Muscle of leg (tissue), 11 donors: Measurements from ENCODE around the gene PNKD. TPM values are rescaled to one million over a fixed set of nuclear protein-coding genes. Genes with fewer than 3 reads are reported as not detected.
A peak's percentile ranks its signal among the peaks of the same experiment; 100 is the strongest.

ENCODE experiments used
- DNase-seq: peaks from one replicate; pipeline ENCODE4 v3.0.0; 2013
- H3K27ac ChIP-seq: one replicate; pipeline ENCODE4 v1.5.1; 2013; ENCODE audit warnings: mild to moderate bottlenecking, low read length, control low read depth
- H3K27me3 ChIP-seq: one replicate; pipeline ENCODE4 v1.6.1; 2013; ENCODE audit warnings: low read length; ENCODE audit not compliant: control insufficient read depth, insufficient read depth
- H3K36me3 ChIP-seq: one replicate; pipeline ENCODE4 v1.6.1; 2013; ENCODE audit warnings: low read length; ENCODE audit not compliant: control insufficient read depth, insufficient read depth
- H3K4me1 ChIP-seq: one replicate; pipeline ENCODE4 v1.6.1; 2013; ENCODE audit warnings: low read length; ENCODE audit not compliant: control insufficient read depth, insufficient read depth
- H3K4me3 ChIP-seq: one replicate; pipeline ENCODE4 v1.5.1; 2013; ENCODE audit warnings: low read length, control low read depth
- H3K9me3 ChIP-seq: replicated peaks from 2 replicates; pipeline ENCODE4 v1.6.1; 2013; ENCODE audit warnings: low read depth, low read length; ENCODE audit not compliant: control insufficient read depth
- WGBS: methylation state at CpG from one replicate; pipeline ENCODE4 v1.1.5; 2013; ENCODE audit warnings: missing lambda C conversion rate; ENCODE audit not compliant: insufficient coverage; 5-methylcytosine and 5-hydroxymethylcytosine counted together
- polyA plus RNA-seq, 8 donors: library from polyadenylated mRNA; unstranded; fragments of 120-200 nt; gene quantifications; one replicate each; pipeline versions ENCODE4 v1.2.1 to v1.2.3, GENCODE V29; 2013; ENCODE audit warnings: inconsistent platforms in 1 of 8, low replicate concordance in 1 of 8; ENCODE audit not compliant: insufficient read length in 8 of 8, insufficient read depth in 1 of 8
- total RNA-seq: library from RNA; stranded (reverse); fragments of 120-200 nt; gene quantifications from one replicate; pipeline ENCODE4 v1.2.4, GENCODE V29; 2013

Gene PNKD
- total and polyA plus RNA-seq, 9 donors = 46.4 to 61.8 (median 50.7) TPM

DNA sequence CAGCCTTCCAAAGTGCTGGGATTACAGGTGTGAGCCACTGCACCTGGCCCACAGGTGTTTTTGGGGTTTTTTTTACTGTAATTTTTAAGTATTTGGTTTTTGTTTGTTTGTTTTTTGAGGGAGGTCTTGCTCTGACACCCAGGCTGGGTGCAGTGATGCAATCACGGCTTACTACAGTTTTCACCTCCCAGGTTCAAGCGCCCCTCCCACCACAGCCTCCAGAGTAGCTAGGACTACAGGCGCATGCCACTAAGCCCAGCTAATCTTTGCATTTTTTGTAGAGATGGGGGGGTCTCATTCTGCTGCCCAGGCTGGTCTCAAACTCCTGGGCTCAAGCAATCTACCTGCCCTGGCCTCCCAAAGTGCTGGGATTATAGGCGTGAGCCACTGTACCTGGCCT, 104.5 kb downstream of the PNKD start:
- Histone ChIP-seq H3K27ac (no peak overlapping the region), H3K36me3 (no peaks in the 10 kb centered on the region), H3K4me1 (peaks cover 2% of the 10 kb centered on the region), H3K9me3 (no peaks in the 10 kb centered on the region), H3K4me3 (no peak overlapping the region), H3K27me3 (no peaks in the 10 kb centered on the region)
- DNase-seq = no peak
- WGBS = 22% methylated on average over 1 of the region's 4 CpGs

DNA sequence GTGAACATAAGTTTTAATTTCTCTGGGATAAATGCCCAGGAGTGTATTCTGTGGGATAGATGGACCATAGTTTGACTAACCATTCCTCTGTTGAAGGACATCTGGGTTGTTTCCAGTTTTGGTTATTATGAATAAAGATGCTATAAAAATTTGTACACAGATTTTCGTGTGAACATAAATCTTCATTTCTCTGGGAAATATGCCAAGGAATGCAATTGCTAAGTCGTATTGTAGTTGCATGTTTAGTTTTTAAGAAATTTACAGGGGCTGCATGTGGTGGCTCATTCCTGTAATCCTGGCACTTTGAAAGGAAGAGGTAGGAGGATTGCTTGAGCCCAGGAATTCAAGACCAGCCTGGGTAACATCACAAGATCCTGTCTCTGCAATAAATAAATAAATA, 104.9 kb downstream of the PNKD start:
- no peaks in the 10 kb centered on the region for H3K9me3 ChIP-seq
- DNase-seq = no peak
- H3K36me3 ChIP-seq = no peaks in the 10 kb centered on the region
- 18% methylated on average over 2 of the region's 2 CpGs for WGBS
- H3K27me3 ChIP-seq = no peaks in the 10 kb centered on the region
- no peak overlapping the region for H3K4me3 ChIP-seq
- peaks cover 2% of the 10 kb centered on the region for H3K4me1 ChIP-seq
- H3K27ac ChIP-seq = no peak overlapping the region

DNA sequence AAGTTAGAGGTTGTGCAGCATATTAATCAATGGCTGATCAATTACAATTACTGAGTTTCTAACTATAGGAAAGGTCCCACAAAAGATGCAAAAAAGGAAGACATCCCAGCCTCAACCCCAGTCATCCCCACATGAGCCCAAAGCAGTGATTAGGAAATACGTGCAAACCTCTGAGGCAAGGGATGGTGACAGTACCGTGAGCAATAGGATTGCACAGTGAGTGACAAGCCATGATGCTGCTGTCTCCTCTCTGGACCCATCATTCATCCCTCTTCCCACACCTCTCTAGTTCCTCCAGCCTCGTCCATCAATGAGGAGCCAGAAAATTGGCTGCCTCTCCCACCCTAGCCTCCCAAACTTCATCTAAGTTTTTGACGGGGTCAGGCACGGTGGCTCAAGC, 107.7 kb downstream of the PNKD start:
- DNase-seq = no peak
- Histone ChIP-seq H3K4me1 (no peaks in the 10 kb centered on the region), H3K27me3 (peaks cover 2% of the 10 kb centered on the region), H3K4me3 (no peak overlapping the region), H3K27ac (no peak overlapping the region), H3K9me3 (no peaks in the 10 kb centered on the region), H3K36me3 (no peaks in the 10 kb centered on the region)
- WGBS = 79% methylated on average over 5 of the region's 5 CpGs

DNA sequence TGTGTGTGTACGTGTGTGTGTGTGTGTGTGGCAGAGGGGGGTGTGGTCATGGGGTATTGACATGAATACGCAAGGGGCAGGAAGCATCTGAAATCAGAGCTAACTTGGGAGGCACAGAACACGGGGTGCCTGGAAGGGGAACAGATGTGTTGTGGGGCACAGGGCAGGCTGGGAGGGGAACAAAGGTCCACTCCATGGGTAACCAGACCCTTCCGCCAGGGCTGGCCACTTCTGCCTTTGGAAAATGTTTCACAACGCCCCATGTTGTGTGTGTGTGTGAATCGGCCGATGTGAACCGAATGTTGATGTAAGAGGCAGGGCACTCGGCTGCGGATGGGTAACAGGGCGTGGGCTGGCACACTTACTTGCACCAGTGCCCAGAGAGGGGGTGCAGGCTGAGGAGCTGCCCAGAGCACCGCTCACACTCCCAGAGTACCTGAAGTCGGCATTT, 111.6 kb downstream of the PNKD start, which contains the start of gene SLC11A1:
Gene SLC11A1 (plus strand): TSS at position 358 of the 451 bp plus-strand sequence. CDS start 96 bp downstream, outside the sequence.
- no peak within 1 kb of the TSS for H3K27ac ChIP-seq

DNA sequence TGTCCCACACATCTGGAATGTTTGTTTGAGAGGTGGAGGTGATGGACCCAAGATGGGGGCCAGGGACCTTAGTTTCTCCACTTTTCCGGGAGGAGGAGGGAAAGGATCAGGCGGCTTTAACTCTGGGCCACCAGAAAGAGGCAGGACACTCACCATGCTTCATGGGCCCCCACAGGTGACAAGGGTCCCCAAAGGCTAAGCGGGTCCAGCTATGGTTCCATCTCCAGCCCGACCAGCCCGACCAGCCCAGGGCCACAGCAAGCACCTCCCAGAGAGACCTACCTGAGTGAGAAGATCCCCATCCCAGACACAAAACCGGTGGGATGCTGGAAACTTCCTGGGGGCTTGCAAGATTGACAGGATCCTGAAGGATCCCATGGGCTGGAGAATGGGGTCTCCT, 112.5 kb downstream of the PNKD start:
- Histone ChIP-seq H3K4me3 (no peak overlapping the region), H3K4me1 (peaks cover 8% of the 10 kb centered on the region)
- 87% methylated on average over 3 of the region's 6 CpGs for WGBS

More for the DNA sequence above, 111.6 kb downstream of the PNKD start, which contains the start of gene SLC11A1:
- peaks cover under 1% of the 10 kb centered on the region for H3K4me1 ChIP-seq
- DNase-seq = peak; percentile 60
- no peaks in the 10 kb centered on the region for H3K36me3 ChIP-seq
- peaks cover 4% of the 10 kb centered on the region for H3K27me3 ChIP-seq
- 76% methylated on average over 13 of the region's 13 CpGs for WGBS
- H3K9me3 ChIP-seq = no peaks in the 10 kb centered on the region
- no peak within 1 kb of the TSS for H3K4me3 ChIP-seq

DNA sequence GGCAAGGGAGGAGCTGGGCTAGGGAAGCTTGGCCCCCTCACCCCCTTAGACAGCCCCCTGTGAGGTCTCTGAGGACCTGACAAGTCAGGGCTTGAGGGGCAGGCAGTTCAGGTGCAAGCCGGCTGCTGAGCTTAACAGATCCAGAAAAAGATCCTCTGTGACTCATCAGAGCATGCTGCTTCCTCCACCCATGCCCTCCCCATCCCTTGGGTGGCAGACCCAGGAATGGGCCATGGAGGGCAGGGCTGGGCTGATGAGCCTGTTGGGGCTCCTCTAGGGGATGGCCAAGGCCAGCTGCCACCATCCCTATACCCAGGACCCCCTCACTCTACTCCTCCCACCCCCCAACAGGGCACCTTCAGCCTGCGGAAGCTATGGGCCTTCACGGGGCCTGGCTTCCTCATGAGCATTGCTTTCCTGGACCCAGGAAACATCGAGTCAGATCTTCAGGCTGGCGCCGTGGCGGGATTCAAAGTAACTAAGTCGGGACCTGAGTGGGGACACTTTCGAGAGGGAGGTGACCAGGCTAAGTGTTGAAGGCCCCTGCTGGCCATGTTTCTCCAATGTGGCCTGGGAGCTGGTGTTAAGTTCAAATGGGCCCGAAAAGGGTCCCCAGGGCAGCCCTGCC, 113.7 kb downstream of the PNKD start:
- Histone ChIP-seq H3K36me3 (no peaks in the 10 kb centered on the region), H3K4me3 (no peak overlapping the region), H3K27me3 (peaks cover 5% of the 10 kb centered on the region), H3K9me3 (no peaks in the 10 kb centered on the region), H3K4me1 (peaks cover 9% of the 10 kb centered on the region), H3K27ac (no peak overlapping the region)
- WGBS = 71% methylated on average over 9 of the region's 10 CpGs
- no peak for DNase-seq

More for the DNA sequence above, 112.5 kb downstream of the PNKD start:
- H3K36me3 ChIP-seq = no peaks in the 10 kb centered on the region
- H3K27ac ChIP-seq = no peak overlapping the region
- DNase-seq = no peak
- no peaks in the 10 kb centered on the region for H3K9me3 ChIP-seq
- peaks cover 5% of the 10 kb centered on the region for H3K27me3 ChIP-seq

DNA sequence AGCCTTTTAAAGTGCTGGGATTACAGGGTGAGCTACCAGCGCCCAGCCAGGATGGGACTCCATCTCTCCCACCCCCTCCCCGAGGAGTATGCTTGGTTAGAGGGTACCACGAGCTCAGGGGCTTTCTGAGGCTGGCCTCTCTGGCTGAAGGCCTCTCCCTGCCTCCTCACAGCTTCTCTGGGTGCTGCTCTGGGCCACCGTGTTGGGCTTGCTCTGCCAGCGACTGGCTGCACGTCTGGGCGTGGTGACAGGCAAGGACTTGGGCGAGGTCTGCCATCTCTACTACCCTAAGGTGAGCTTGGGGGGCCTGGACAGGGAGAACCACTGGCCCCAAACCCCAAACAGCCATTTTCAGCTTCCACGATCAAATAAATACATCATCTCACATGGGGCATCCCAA, 114.7 kb downstream of the PNKD start:
- Histone ChIP-seq H3K4me3 (no peak overlapping the region), H3K4me1 (peaks cover 9% of the 10 kb centered on the region), H3K9me3 (no peaks in the 10 kb centered on the region), H3K36me3 (no peaks in the 10 kb centered on the region), H3K27me3 (peaks cover 5% of the 10 kb centered on the region), H3K27ac (no peak overlapping the region)
- 58% methylated on average over 4 of the region's 9 CpGs for WGBS
- no peak for DNase-seq

DNA sequence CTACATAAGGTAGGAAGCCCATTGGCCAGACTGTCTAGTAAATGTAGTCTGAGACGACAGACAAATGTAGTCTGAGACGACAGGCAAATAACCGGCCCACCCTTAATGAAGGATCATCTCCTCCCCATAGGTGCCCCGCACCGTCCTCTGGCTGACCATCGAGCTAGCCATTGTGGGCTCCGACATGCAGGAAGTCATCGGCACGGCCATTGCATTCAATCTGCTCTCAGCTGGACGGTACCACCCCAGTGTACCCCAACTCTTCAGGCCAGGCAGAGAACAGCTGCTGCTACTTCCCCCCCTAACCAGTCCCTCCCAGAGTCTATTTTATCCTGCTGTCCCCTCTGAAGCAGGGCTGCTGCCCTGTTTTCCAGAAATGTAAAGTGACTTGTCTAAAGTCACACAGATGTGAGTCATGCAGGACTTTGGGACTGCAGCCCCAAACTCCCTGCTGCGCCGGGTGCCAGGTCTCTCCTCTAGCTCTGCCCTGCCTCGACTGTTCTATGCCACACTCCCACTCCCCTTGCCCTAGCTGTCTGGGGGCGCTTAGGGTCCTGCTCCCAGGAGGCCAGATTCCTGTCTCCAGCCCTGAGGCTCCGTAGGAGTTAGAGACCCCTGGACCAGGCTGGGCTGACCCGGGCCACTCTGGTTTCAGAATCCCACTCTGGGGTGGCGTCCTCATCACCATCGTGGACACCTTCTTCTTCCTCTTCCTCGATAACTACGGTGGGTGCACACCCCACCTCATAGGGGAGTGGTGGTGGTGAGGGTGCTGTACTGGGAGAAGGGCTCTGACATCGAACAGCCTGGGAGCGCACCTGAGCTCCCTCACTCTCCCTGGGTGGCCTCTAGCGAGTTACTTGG, 116.4 kb downstream of the PNKD start:
- no peaks in the 10 kb centered on the region for H3K9me3 ChIP-seq
- H3K36me3 ChIP-seq = no peaks in the 10 kb centered on the region
- no peak for DNase-seq
- H3K27ac ChIP-seq = peak overlapping the region; percentile 3
- no peak overlapping the region for H3K4me3 ChIP-seq
- H3K27me3 ChIP-seq = peaks cover 5% of the 10 kb centered on the region
- peaks cover 12% of the 10 kb centered on the region for H3K4me1 ChIP-seq
- WGBS = 67% methylated on average over 13 of the region's 23 CpGs

DNA sequence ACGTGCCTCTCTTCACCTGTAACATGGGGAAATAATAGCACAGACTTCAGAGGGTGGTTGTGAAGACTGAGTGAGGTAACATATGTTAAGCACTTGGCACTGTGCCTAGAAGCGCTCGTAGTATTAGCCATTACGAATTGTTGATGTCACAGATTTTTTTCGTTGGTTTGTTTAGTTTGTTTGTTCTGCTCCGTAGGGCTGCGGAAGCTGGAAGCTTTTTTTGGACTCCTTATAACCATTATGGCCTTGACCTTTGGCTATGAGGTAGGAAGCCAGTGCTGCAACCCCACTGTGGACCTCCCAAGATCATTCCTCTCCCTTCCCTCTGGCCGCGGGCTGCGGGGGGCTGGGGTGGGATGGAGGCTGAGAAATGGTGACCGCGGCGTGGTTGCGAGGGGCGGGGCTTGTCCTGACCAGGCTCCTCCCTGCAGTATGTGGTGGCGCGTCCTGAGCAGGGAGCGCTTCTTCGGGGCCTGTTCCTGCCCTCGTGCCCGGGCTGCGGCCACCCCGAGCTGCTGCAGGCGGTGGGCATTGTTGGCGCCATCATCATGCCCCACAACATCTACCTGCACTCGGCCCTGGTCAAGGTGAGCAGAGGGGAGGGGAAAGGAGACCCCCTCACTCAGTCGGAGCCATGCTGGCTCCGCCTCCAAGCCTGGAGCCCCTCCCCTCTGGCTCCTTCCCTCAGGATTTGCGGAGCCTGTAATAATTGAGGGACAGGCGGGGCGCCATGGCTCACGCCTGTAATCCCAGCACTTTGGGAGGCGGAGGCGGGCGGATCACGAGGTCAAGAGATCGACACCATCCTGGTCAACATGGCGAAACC, 117.3 kb downstream of the PNKD start:
- Histone ChIP-seq H3K27me3 (peaks cover 3% of the 10 kb centered on the region), H3K4me1 (peaks cover 12% of the 10 kb centered on the region), H3K27ac (peak overlapping the region; percentile 21), H3K4me3 (peak overlapping the region; percentile 21), H3K9me3 (no peaks in the 10 kb centered on the region), H3K36me3 (no peaks in the 10 kb centered on the region)
- DNase-seq = peak; percentile 81
- WGBS = 35% methylated on average over 11 of the region's 38 CpGs
